B cell (primary cell): ENCODE measurements around the gene ATP23.

ENCODE experiments used
- CTCF ChIP-seq: fragments of 200-600 bp; IDR thresholded peaks from one replicate; pipeline ENCODE4 v1.8.0; 2022; ENCODE audit warnings: antibody characterized with exemption, mild to moderate bottlenecking
- EZH2 ChIP-seq: IDR thresholded peaks from 2 replicates; pipeline ENCODE4 v1.6.1; 2012; ENCODE audit warnings: borderline replicate concordance, low read depth, mild to moderate bottlenecking, moderate library complexity, low read length; ENCODE audit not compliant: insufficient read depth, poor library complexity, severe bottlenecking

- no peak for TF ChIP-seq CTCF
- no peak for TF ChIP-seq EZH2
These were observed 42.2 kb upstream of the ATP23 start for GRCh38 chr12:57899010-57899662.
